SK-N-SH treated with all-trans-retinoic acid at 6 μM for 48 hours (cell line): ENCODE measurements around the gene VCL.
A peak's percentile ranks its signal among the peaks of the same experiment; 100 is the strongest.
"Not testable (repeated sequence)": the region's sequence is repeated elsewhere in the genome, so short reads cannot be mapped to it uniquely, and the experiment has no call there.

Experiments
- ATAC-seq: fragments of 200-7000 bp; cut with Tn5 transposase; 3 replicates; pipeline ENCODE4 v1.9.1; 2020; ENCODE audit warnings: mild to moderate bottlenecking, moderate library complexity
- ARNTL ChIP-seq: fragments of 450-650 bp; formaldehyde crosslinking; IDR thresholded peaks from 2 replicates; pipeline ENCODE4 v1.5.0; 2020; ENCODE audit warnings: low read depth, mild to moderate bottlenecking, moderate library complexity, borderline replicate concordance
- CSDC2 ChIP-seq: fragments of 250-450 bp; sonication (Bioruptor Pico); IDR thresholded peaks from 2 replicates; pipeline ENCODE4 v1.5.0; 2020; ENCODE audit warnings: mild to moderate bottlenecking, moderate library complexity
- GLIS3 ChIP-seq: fragments of 250-450 bp; sonication (Bioruptor Pico); IDR thresholded peaks from 2 replicates; pipeline ENCODE4 v1.5.0; 2020; ENCODE audit warnings: mild to moderate bottlenecking, moderate library complexity
- ISL1 ChIP-seq: fragments of 250-450 bp; sonication (Bioruptor Pico); IDR thresholded peaks from 2 replicates; pipeline ENCODE4 v2.1.2; 2022; ENCODE audit warnings: mild to moderate bottlenecking, moderate library complexity
- OSR1 ChIP-seq: fragments of 250-450 bp; sonication (Bioruptor Pico); IDR thresholded peaks from 2 replicates; pipeline ENCODE4 v1.8.0; 2022; ENCODE audit warnings: moderate library complexity, mild to moderate bottlenecking, inconsistent platforms
- PPARA ChIP-seq: fragments of 250-450 bp; sonication (Bioruptor Pico); IDR thresholded peaks from 2 replicates; pipeline ENCODE4 v1.5.0; 2020; ENCODE audit warnings: mild to moderate bottlenecking, borderline replicate concordance
- RARB ChIP-seq: fragments of 250-450 bp; sonication (Bioruptor Pico); IDR thresholded peaks from 2 replicates; pipeline ENCODE4 v1.8.0; 2021; ENCODE audit warnings: mild to moderate bottlenecking, moderate library complexity
- SNAI2 ChIP-seq: fragments of 250-450 bp; sonication (Bioruptor Pico); IDR thresholded peaks from 2 replicates; pipeline ENCODE4 v1.5.0; 2020; ENCODE audit warnings: mild to moderate bottlenecking, moderate library complexity
- TCF4 ChIP-seq: fragments of 250-450 bp; sonication (Bioruptor Pico); IDR thresholded peaks from 2 replicates; pipeline ENCODE4 v1.8.0; 2021; ENCODE audit warnings: mild to moderate bottlenecking, moderate library complexity, borderline replicate concordance
- TOX ChIP-seq: fragments of 250-450 bp; sonication (Bioruptor Pico); IDR thresholded peaks from 2 replicates; pipeline ENCODE4 v1.8.0; 2021; ENCODE audit warnings: mild to moderate bottlenecking, moderate library complexity, borderline replicate concordance
- ZC3H10 ChIP-seq: fragments of 250-450 bp; sonication (Bioruptor Pico); IDR thresholded peaks from 2 replicates; pipeline ENCODE4 v1.5.1; 2021; ENCODE audit warnings: mild to moderate bottlenecking, moderate library complexity
- ZFP3 ChIP-seq: fragments of 250-450 bp; sonication (Bioruptor Pico); IDR thresholded peaks from 2 replicates; pipeline ENCODE4 v1.5.0; 2020; ENCODE audit warnings: mild to moderate bottlenecking, moderate library complexity
- ZFP30 ChIP-seq: fragments of 450-650 bp; formaldehyde crosslinking; IDR thresholded peaks from 2 replicates; pipeline ENCODE4 v1.5.0; 2022; ENCODE audit warnings: mild to moderate bottlenecking, moderate library complexity
- ZNF565 ChIP-seq: fragments of 450-650 bp; formaldehyde crosslinking; conservative IDR thresholded peaks from 2 replicates; pipeline ENCODE4 v1.5.0; 2020; ENCODE audit warnings: low read depth, mild to moderate bottlenecking, moderate library complexity
- ZNF70 ChIP-seq: fragments of 450-650 bp; formaldehyde crosslinking; IDR thresholded peaks from 2 replicates; pipeline ENCODE4 v1.5.0; 2020; ENCODE audit warnings: mild to moderate bottlenecking, moderate library complexity
- ZNF8 ChIP-seq: fragments of 450-650 bp; formaldehyde crosslinking; IDR thresholded peaks from 2 replicates; pipeline ENCODE4 v1.5.0; 2020; ENCODE audit warnings: mild to moderate bottlenecking, moderate library complexity
- TF ChIP-seq, protein P1 (sequence below): fragments of 250-450 bp; sonication (Bioruptor Pico); IDR thresholded peaks from 2 replicates; pipeline ENCODE4 v1.5.0; 2020; ENCODE audit warnings: mild to moderate bottlenecking, moderate library complexity
- TF ChIP-seq, protein P2 (sequence below): fragments of 250-450 bp; sonication (Bioruptor Pico); IDR thresholded peaks from 2 replicates; pipeline ENCODE4 v1.8.0; 2021; ENCODE audit warnings: low read depth, mild to moderate bottlenecking, moderate library complexity, borderline replicate concordance
- TF ChIP-seq, protein P3 (sequence below): fragments of 250-450 bp; sonication (Bioruptor Pico); IDR thresholded peaks from 2 replicates; pipeline ENCODE4 v1.5.1; 2020; ENCODE audit warnings: low read depth, mild to moderate bottlenecking, moderate library complexity
- TF ChIP-seq, protein P4 (sequence below): fragments of 250-450 bp; sonication (Bioruptor Pico); IDR thresholded peaks from 2 replicates; pipeline ENCODE4 v1.5.1; 2021; ENCODE audit warnings: mild to moderate bottlenecking, moderate library complexity
- TF ChIP-seq, protein P5 (sequence below): fragments of 250-450 bp; sonication (Bioruptor Pico); IDR thresholded peaks from 2 replicates; pipeline ENCODE4 v1.8.0; 2020; ENCODE audit warnings: mild to moderate bottlenecking, moderate library complexity, borderline replicate concordance

Gene VCL

DNA sequence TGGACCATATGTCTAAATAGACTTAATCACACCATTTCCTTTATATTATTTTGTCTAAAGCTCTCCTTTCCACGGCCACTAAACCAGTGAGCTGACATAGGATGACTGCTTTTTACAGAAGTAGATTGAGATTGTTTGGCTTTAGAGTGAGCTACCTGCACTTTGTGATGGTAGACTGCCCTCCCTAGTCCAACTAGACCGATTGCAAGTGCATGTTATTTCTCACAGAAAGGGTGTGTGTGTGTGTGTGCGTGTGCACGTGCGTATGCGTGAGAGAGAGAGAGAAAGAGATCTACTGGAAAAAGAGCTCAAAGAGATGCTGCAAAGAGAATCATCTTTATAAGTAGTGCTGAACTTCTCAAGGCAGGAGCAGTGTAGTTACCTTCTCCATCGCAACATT lies 60.7 kb downstream of the VCL start:
- TF ChIP-seq CSDC2 (CRISPR knock-in tag): no peak
- TF ChIP-seq, protein P1, sequence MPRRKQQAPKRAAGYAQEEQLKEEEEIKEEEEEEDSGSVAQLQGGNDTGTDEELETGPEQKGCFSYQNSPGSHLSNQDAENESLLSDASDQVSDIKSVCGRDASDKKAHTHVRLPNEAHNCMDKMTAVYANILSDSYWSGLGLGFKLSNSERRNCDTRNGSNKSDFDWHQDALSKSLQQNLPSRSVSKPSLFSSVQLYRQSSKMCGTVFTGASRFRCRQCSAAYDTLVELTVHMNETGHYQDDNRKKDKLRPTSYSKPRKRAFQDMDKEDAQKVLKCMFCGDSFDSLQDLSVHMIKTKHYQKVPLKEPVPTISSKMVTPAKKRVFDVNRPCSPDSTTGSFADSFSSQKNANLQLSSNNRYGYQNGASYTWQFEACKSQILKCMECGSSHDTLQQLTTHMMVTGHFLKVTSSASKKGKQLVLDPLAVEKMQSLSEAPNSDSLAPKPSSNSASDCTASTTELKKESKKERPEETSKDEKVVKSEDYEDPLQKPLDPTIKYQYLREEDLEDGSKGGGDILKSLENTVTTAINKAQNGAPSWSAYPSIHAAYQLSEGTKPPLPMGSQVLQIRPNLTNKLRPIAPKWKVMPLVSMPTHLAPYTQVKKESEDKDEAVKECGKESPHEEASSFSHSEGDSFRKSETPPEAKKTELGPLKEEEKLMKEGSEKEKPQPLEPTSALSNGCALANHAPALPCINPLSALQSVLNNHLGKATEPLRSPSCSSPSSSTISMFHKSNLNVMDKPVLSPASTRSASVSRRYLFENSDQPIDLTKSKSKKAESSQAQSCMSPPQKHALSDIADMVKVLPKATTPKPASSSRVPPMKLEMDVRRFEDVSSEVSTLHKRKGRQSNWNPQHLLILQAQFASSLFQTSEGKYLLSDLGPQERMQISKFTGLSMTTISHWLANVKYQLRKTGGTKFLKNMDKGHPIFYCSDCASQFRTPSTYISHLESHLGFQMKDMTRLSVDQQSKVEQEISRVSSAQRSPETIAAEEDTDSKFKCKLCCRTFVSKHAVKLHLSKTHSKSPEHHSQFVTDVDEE (CRISPR knock-in tag): no peak
- no peak for TF ChIP-seq ZNF70
- TF ChIP-seq ZNF8 (CRISPR knock-in tag): no peak
- TF ChIP-seq, all 23 proteins: peak for 0
- ATAC-seq: no peak

DNA sequence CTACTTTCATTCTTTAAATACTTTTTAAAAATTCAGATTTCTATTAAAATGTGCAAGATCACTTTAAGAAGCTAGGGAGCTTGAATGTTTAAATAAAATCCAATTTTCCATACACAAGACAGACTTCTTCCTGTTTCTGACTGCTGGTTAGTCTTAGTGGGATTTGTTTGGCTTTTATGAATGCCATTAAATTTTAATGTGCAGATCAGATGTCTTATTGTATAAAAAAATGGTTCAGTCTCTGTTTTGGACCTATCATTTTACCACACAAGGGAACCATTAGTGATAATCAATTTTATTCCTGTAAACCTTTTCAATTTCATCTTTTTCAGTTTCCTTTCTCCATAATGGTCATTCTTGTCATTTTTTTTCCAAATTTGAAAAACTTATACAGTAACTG lies 63.2 kb downstream of the VCL start:
- TF ChIP-seq RARB (CRISPR knock-in tag): no peak
- TF ChIP-seq ISL1: 0 out of 2 replicates have a peak, but pooled peaks have one; percentile 20
- peak; percentile 41; the same call in 2 of the 3 replicates for ATAC-seq

DNA sequence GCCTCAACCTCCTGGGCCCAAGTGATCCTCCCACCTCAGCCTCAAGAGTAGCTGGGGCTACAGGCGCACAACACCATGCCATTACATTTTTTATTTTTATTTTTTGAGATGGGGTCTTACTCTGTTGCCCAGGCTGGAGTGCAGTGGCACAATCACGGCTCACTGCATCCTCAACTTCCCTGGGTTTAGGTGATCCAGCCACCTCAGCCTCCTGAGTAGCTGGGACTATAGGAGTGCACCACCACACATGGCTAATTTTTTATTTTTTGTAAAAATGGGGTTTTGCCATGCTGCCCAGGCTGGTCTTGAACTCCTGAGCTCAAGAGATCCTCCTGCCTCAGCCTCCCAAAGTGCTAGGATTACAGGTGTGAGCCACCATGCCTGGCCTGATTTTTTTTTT lies 64.1 kb downstream of the VCL start:
- not testable (repeated sequence) for ATAC-seq

DNA sequence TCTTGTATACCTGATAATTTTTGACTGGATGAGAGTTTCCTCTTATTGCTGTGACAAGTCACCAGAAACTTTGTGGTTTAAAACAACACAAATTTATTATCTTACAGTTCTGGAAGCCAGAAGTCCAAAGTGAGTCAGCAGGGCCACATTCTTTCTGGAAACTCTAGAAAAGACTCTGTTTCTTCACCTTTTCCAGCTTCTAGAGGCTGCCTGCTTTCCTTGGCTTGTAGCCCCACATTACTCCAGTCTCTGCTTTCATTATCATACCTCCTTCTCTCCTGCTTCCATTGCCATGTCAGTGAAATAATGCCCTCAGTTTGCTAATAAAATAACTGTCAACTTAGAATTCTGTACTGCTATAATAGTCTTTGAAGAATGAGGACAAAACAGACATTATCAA lies 65.3 kb downstream of the VCL start:
- TF ChIP-seq TOX (no peak), OSR1 (CRISPR knock-in tag) (no peak), CSDC2 (CRISPR knock-in tag) (no peak), SNAI2 (CRISPR knock-in tag) (no peak), PPARA (CRISPR knock-in tag) (no peak), ZNF565 (CRISPR knock-in tag) (no peak), ZNF8 (CRISPR knock-in tag) (no peak), ZFP30 (CRISPR knock-in tag) (no peak), ZNF70 (no peak), RARB (CRISPR knock-in tag) (no peak), TCF4 (no peak), ARNTL (no peak), ZFP3 (CRISPR knock-in tag) (no peak), ZC3H10 (no peak), GLIS3 (CRISPR knock-in tag) (no peak)
- TF ChIP-seq, protein P2, sequence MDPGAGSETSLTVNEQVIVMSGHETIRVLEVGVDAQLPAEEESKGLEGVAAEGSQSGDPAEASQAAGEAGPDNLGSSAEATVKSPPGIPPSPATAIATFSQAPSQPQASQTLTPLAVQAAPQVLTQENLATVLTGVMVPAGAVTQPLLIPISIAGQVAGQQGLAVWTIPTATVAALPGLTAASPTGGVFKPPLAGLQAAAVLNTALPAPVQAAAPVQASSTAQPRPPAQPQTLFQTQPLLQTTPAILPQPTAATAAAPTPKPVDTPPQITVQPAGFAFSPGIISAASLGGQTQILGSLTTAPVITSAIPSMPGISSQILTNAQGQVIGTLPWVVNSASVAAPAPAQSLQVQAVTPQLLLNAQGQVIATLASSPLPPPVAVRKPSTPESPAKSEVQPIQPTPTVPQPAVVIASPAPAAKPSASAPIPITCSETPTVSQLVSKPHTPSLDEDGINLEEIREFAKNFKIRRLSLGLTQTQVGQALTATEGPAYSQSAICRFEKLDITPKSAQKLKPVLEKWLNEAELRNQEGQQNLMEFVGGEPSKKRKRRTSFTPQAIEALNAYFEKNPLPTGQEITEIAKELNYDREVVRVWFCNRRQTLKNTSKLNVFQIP (CRISPR knock-in tag): no peak
- TF ChIP-seq, protein P3, sequence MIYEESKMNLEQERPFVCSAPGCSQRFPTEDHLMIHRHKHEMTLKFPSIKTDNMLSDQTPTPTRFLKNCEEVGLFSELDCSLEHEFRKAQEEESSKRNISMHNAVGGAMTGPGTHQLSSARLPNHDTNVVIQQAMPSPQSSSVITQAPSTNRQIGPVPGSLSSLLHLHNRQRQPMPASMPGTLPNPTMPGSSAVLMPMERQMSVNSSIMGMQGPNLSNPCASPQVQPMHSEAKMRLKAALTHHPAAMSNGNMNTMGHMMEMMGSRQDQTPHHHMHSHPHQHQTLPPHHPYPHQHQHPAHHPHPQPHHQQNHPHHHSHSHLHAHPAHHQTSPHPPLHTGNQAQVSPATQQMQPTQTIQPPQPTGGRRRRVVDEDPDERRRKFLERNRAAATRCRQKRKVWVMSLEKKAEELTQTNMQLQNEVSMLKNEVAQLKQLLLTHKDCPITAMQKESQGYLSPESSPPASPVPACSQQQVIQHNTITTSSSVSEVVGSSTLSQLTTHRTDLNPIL (CRISPR knock-in tag): no peak
- TF ChIP-seq, protein P4, sequence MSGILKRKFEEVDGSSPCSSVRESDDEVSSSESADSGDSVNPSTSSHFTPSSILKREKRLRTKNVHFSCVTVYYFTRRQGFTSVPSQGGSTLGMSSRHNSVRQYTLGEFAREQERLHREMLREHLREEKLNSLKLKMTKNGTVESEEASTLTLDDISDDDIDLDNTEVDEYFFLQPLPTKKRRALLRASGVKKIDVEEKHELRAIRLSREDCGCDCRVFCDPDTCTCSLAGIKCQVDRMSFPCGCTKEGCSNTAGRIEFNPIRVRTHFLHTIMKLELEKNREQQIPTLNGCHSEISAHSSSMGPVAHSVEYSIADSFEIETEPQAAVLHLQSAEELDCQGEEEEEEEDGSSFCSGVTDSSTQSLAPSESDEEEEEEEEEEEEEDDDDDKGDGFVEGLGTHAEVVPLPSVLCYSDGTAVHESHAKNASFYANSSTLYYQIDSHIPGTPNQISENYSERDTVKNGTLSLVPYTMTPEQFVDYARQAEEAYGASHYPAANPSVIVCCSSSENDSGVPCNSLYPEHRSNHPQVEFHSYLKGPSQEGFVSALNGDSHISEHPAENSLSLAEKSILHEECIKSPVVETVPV (CRISPR knock-in tag): no peak
- TF ChIP-seq, protein P5, sequence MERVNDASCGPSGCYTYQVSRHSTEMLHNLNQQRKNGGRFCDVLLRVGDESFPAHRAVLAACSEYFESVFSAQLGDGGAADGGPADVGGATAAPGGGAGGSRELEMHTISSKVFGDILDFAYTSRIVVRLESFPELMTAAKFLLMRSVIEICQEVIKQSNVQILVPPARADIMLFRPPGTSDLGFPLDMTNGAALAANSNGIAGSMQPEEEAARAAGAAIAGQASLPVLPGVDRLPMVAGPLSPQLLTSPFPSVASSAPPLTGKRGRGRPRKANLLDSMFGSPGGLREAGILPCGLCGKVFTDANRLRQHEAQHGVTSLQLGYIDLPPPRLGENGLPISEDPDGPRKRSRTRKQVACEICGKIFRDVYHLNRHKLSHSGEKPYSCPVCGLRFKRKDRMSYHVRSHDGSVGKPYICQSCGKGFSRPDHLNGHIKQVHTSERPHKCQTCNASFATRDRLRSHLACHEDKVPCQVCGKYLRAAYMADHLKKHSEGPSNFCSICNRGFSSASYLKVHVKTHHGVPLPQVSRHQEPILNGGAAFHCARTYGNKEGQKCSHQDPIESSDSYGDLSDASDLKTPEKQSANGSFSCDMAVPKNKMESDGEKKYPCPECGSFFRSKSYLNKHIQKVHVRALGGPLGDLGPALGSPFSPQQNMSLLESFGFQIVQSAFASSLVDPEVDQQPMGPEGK (CRISPR knock-in tag): no peak
- TF ChIP-seq, protein P1 (CRISPR knock-in tag): no peak
- no peak for ATAC-seq
